ENCODE data around the gene DICER1.

- TF ChIP-seq, protein P1, sequence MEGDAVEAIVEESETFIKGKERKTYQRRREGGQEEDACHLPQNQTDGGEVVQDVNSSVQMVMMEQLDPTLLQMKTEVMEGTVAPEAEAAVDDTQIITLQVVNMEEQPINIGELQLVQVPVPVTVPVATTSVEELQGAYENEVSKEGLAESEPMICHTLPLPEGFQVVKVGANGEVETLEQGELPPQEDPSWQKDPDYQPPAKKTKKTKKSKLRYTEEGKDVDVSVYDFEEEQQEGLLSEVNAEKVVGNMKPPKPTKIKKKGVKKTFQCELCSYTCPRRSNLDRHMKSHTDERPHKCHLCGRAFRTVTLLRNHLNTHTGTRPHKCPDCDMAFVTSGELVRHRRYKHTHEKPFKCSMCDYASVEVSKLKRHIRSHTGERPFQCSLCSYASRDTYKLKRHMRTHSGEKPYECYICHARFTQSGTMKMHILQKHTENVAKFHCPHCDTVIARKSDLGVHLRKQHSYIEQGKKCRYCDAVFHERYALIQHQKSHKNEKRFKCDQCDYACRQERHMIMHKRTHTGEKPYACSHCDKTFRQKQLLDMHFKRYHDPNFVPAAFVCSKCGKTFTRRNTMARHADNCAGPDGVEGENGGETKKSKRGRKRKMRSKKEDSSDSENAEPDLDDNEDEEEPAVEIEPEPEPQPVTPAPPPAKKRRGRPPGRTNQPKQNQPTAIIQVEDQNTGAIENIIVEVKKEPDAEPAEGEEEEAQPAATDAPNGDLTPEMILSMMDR (conservative IDR thresholded peaks at IDR 0.05; ENCODE audit: low read length) = no peak
- TF ChIP-seq EZH2phosphoT487 (IDR thresholded peaks at IDR 0.05; ENCODE audit: borderline replicate concordance) = no peak
Measured at GRCh38 chr14:95046711-95047681, 110.3 kb downstream of the DICER1 start.

All from Loucy (cell line).